ENCODE measurements around the gene GZMH.

DNA sequence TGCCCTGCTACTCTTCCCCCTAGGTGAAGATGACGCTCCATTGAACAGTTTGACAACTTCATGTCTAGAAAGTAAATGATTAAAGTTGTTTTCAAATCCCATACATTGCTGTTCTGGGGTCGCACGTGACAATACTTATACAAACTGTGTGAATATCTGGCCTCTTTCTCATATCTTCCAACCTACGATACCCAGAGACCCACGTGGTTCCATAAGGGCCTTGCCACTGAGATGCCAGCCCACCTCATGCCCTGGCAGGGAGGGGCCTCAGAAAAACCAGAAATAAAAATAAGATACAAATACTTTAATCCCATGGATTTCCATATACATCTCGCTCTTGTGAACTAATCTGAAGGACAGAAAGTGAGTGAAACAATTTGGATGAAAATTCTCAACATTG is 20.0 kb upstream of the GZMH start:
- TF ChIP-seq, protein P1, sequence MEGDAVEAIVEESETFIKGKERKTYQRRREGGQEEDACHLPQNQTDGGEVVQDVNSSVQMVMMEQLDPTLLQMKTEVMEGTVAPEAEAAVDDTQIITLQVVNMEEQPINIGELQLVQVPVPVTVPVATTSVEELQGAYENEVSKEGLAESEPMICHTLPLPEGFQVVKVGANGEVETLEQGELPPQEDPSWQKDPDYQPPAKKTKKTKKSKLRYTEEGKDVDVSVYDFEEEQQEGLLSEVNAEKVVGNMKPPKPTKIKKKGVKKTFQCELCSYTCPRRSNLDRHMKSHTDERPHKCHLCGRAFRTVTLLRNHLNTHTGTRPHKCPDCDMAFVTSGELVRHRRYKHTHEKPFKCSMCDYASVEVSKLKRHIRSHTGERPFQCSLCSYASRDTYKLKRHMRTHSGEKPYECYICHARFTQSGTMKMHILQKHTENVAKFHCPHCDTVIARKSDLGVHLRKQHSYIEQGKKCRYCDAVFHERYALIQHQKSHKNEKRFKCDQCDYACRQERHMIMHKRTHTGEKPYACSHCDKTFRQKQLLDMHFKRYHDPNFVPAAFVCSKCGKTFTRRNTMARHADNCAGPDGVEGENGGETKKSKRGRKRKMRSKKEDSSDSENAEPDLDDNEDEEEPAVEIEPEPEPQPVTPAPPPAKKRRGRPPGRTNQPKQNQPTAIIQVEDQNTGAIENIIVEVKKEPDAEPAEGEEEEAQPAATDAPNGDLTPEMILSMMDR (IDR thresholded peaks at IDR 0.05) = no peak
- no peak for TF ChIP-seq POLR2A (IDR thresholded peaks at IDR 0.05)

All from lower leg skin (tissue), 3 donors.